Astrocyte (in vitro differentiated cells and primary cell): Measurements from ENCODE around the gene PLPPR1.

Experiments used
- CTCF ChIP-seq: IDR thresholded peaks from 2 replicates; pipeline ENCODE4 v1.5.1; 2011; ENCODE audit warnings: low read depth, mild to moderate bottlenecking, inconsistent platforms, low read length, moderate library complexity; ENCODE audit not compliant: insufficient read depth
- EZH2 ChIP-seq: IDR thresholded peaks from 2 replicates; pipeline ENCODE4 v1.6.1; 2012; ENCODE audit warnings: mild to moderate bottlenecking, low read length, inconsistent platforms; ENCODE audit not compliant: insufficient read depth

GRCh38 chr9:101098392-101098791 is 69.9 kb downstream of the PLPPR1 start:
- no peak for TF ChIP-seq CTCF
- TF ChIP-seq EZH2: no peak
